K562 (cell line): ENCODE data around the gene LRRC15. TPM values are rescaled to one million over a fixed set of nuclear protein-coding genes. Genes with fewer than 3 reads are reported as not detected.

Experiments
- ATAC-seq: fragments of 200-7000 bp; cut with Tn5 transposase; 3 replicates; pipeline ENCODE4 v1.9.1; 2020; ENCODE audit warnings: moderate library complexity
- BruUV-seq: library from RNA; stranded (reverse); fragments of 400-500 nt; replicated peaks from 2 replicates; lab custom pipeline; 2021; lab: Mats Ljungman, UMichigan
- CTCF ChIA-PET: fragments of 300-600 bp; formaldehyde crosslinking; extraction: SDS; loops from one replicate; lab custom pipeline; 2021; ENCODE audit warnings: low intra/inter-chr PET ratio; lab: Yijun Ruan, JAX
- POLR2A ChIA-PET: fragments of 300-600, 350-650 bp; sonication (Branson Sonifier 250); formaldehyde crosslinking; extraction: SDS; loops from one replicate; lab custom pipeline; 2021; ENCODE audit warnings: antibody characterized with exemption, inconsistent platforms; lab: Yijun Ruan, JAX
- DNase-seq, 4 experiments: peaks; one replicate each; pipeline versions ENCODE4 v3.0.0 to v3.0.0-alpha.2; 2011 to 2018; ENCODE audit warnings: low spot score in 3 of 4, mixed read lengths in 3 of 4; ENCODE audit errors: extremely low read depth in 1 of 4
- FAIRE-seq: peaks from 2 replicates; lab custom pipeline; 2011; peaks lifted over from hg19 to GRCh38; lab: Jason Lieb, UNC
- H2AFZ ChIP-seq: 2 replicates; pipeline ENCODE4 v1.6.0; 2011; ENCODE audit warnings: low read depth, low read length, control low read depth, inconsistent platforms
- H3K27ac ChIP-seq: fragments of 200-600 bp; 3 replicates; pipeline ENCODE4 v1.8.0; 2011; ENCODE audit warnings: low read depth, mild to moderate bottlenecking, control low read depth, inconsistent platforms, low read length, moderate library complexity, mixed read lengths; ENCODE audit errors: extremely low read depth
- H3K27me3 ChIP-seq, 2 experiments: fragments of 300-600 bp in 1 of 2; 2 replicates in 1 of 2; 3 replicates in 1 of 2; pipeline versions ENCODE4 v1.6.0 to v1.8.0; 2011; ENCODE audit warnings: inconsistent platforms in 2 of 2, low read length in 2 of 2, mild to moderate bottlenecking in 1 of 2, mixed read lengths in 1 of 2, moderate library complexity in 1 of 2; ENCODE audit not compliant: control insufficient read depth in 2 of 2, insufficient read depth in 2 of 2
- H3K36me3 ChIP-seq: fragments of 300-600 bp; 3 replicates; pipeline ENCODE4 v1.8.0; 2011; ENCODE audit warnings: mild to moderate bottlenecking, low read length, inconsistent platforms; ENCODE audit not compliant: control insufficient read depth, insufficient read depth
- H3K4me1 ChIP-seq, 2 experiments: fragments of 200-600 bp in 1 of 2; replicated peaks in 1 of 2; 2 replicates in 1 of 2; 3 replicates in 1 of 2; pipeline versions ENCODE4 v1.5.1 to v1.8.0; 2011; ENCODE audit warnings: inconsistent platforms in 2 of 2, low read length in 2 of 2, mild to moderate bottlenecking in 1 of 2, mixed read lengths in 1 of 2, moderate library complexity in 1 of 2; ENCODE audit not compliant: control insufficient read depth in 2 of 2, insufficient read depth in 2 of 2
- H3K4me2 ChIP-seq: 2 replicates; pipeline ENCODE4 v1.6.1; 2011; ENCODE audit warnings: low read length, control low read depth, inconsistent platforms, mixed read lengths; ENCODE audit not compliant: insufficient read depth
- H3K4me3 ChIP-seq: fragments of 200-600 bp; sonication (generic), shearing (Covaris generic); 2 replicates; pipeline ENCODE4 v1.5.1; 2016; ENCODE audit warnings: control low read depth, inconsistent platforms
- H3K79me2 ChIP-seq: fragments of 200-600 bp; 3 replicates; pipeline ENCODE4 v1.8.0; 2011; ENCODE audit warnings: low read length, inconsistent platforms; ENCODE audit not compliant: control insufficient read depth, insufficient read depth
- H3K9ac ChIP-seq, 2 experiments: 2 replicates each; pipeline versions ENCODE4 v1.6.0 to v1.6.1; 2011; ENCODE audit warnings: low read depth in 2 of 2, low read length in 2 of 2, control low read depth in 1 of 2, inconsistent platforms in 1 of 2, mild to moderate bottlenecking in 1 of 2, mixed read lengths in 1 of 2; ENCODE audit not compliant: insufficient read depth in 1 of 2
- H3K9me1 ChIP-seq: one replicate; pipeline ENCODE4 v1.6.0; 2011; ENCODE audit warnings: inconsistent platforms, mild to moderate bottlenecking, low read length, moderate library complexity; ENCODE audit not compliant: control insufficient read depth, insufficient read depth
- H3K9me3 ChIP-seq: replicated peaks from 2 replicates; pipeline ENCODE4 v1.5.1; 2011; ENCODE audit warnings: low read depth, low read length, inconsistent platforms; ENCODE audit not compliant: control insufficient read depth, insufficient read depth
- H4K20me1 ChIP-seq: replicated peaks from 2 replicates; pipeline ENCODE4 v1.6.1; 2011; ENCODE audit warnings: low read length, inconsistent platforms, mixed read lengths; ENCODE audit not compliant: control insufficient read depth, insufficient read depth
- CEBPB ChIP-seq: fragments of 450-650 bp; IDR thresholded peaks from 2 replicates; pipeline ENCODE4 v1.6.1; 2016; ENCODE audit warnings: missing genetic modification characterization, missing compliant biosample characterization
- CEBPG ChIP-seq, 3 experiments: fragments of 200-800 bp in 1 of 3; sonication (Bioruptor generic) in 1 of 3; sonication (generic) in 1 of 3; formaldehyde crosslinking in 1 of 3; IDR thresholded peaks in 2 of 3; conservative IDR thresholded peaks in 1 of 3; 2 replicates each; pipeline versions ENCODE4 v1.6.1 to v1.8.0; 2016 to 2022; ENCODE audit warnings: missing compliant biosample characterization in 2 of 3, missing genetic modification characterization in 2 of 3, mild to moderate bottlenecking in 1 of 3, missing genetic modification reagents in 1 of 3
- WGBS: fragments of 100-300 bp; shearing (Covaris generic); methylation state at CpG from one replicate; pipeline ENCODE4 v1.1.6; 2016; ENCODE audit warnings: low coverage, mixed read lengths; ENCODE audit not compliant: insufficient coverage; ENCODE audit errors: missing lambda C conversion rate; 5-methylcytosine and 5-hydroxymethylcytosine counted together
- in situ Hi-C: fragments of 300-500 bp; cut with MboI; formaldehyde crosslinking; loops from 4 replicates; pipeline ENCODE4 v1.15.0; 2018; ENCODE audit warnings: inconsistent platforms, mixed read lengths
- intact Hi-C: fragments of 100-400 bp; cut with micrococcal nuclease; formaldehyde crosslinking; loops from 2 replicates; pipeline ENCODE4 v1.14.2; 2022
- polyA plus RNA-seq, 8 experiments: library from polyadenylated mRNA; depleted of rRNA in 4 of 8; stranded (reverse) in 5 of 8; unstranded in 3 of 8; fragments of >200 nt; fragmentation: Nextera tagmentation in 2 of 8; fragmentation: Illumina TruSeq in 1 of 8; extraction: Ambion mirVana in 2 of 8; extraction: Trizol in 1 of 8; gene quantifications; 2 replicates each; pipeline versions ENCODE4 v1.2.1 to v1.2.3, GENCODE V29; 2011 to 2014; ENCODE audit warnings: inconsistent platforms in 1 of 8, missing spikeins in 1 of 8
- total RNA-seq, 7 experiments: library from RNA; depleted of rRNA in 6 of 7; stranded (reverse); fragments of >200 nt in 6 of 7; fragmentation: Illumina TruSeq in 2 of 7; extraction: Trizol in 2 of 7; gene quantifications; 2 replicates each; pipeline versions ENCODE4 v1.2.1 to v1.2.3, GENCODE V29; 2011 to 2021; ENCODE audit warnings: low replicate concordance in 1 of 7
- TF ChIP-seq, protein P1 (sequence below): fragments of 450-650 bp; IDR thresholded peaks from 2 replicates; pipeline ENCODE4 v1.6.1; 2017; ENCODE audit warnings: antibody characterized with exemption

Gene LRRC15
- total and polyA plus RNA-seq, 9 of the 15 experiments (the other 6 are each of a cell fraction or from before 2014, with no cell fraction given) = not detected

DNA sequence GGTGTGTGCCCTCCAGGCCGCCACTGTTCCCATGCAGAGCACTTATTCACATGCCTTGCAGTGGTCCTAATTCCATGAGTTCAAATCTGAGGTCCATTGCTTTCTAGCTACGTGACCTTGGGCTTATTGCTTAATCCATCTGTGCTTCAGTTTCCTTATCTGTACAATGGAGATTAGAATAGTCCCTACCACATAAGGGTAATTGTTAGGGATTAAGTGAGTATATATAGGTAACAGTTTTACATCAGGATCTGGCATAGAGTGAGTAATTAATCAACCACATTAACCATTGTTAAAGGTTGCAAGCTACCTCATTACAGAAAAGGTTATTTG is 26.0 kb downstream of the LRRC15 start:
- no TSS peak for BruUV-seq
- TF ChIP-seq CEBPG (CRISPR knock-in tag; IDR thresholded peaks at IDR 0.05) = peak; percentile 46; the same call in 1 of the 2 replicates
- TF ChIP-seq CEBPG (tag; conservative IDR thresholded peaks at IDR 0.05 in 1 of 2, IDR thresholded peaks at IDR 0.05 in 1 of 2) = peak; percentile 30 to 78; a peak in 2 of 4 replicates
- TF ChIP-seq, protein P1, sequence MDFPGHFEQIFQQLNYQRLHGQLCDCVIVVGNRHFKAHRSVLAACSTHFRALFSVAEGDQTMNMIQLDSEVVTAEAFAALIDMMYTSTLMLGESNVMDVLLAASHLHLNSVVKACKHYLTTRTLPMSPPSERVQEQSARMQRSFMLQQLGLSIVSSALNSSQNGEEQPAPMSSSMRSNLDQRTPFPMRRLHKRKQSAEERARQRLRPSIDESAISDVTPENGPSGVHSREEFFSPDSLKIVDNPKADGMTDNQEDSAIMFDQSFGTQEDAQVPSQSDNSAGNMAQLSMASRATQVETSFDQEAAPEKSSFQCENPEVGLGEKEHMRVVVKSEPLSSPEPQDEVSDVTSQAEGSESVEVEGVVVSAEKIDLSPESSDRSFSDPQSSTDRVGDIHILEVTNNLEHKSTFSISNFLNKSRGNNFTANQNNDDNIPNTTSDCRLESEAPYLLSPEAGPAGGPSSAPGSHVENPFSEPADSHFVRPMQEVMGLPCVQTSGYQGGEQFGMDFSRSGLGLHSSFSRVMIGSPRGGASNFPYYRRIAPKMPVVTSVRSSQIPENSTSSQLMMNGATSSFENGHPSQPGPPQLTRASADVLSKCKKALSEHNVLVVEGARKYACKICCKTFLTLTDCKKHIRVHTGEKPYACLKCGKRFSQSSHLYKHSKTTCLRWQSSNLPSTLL = no peak
- TF ChIP-seq CEBPB (tag) = peak; percentile 86
- ATAC-seq (no peak), FAIRE-seq (no peak), DNase-seq (no peak)
- Histone ChIP-seq H3K4me1 (peaks cover 0 to 6% of the 10 kb centered on the region in 2 experiments; a peak in 1 of 5 replicates), H3K4me3 (no peak overlapping the region), H3K9ac (no peak overlapping the region), H3K27me3 (peaks cover 27 to 70% of the 10 kb centered on the region in 2 experiments), H3K9me1 (no peaks in the 10 kb centered on the region), H4K20me1 (peaks cover 6% of the 10 kb centered on the region), H3K4me2 (no peak overlapping the region), H3K36me3 (no peaks in the 10 kb centered on the region), H3K9me3 (no peaks in the 10 kb centered on the region), H3K27ac (no peak overlapping the region), H2AFZ (no peak overlapping the region), H3K79me2 (no peaks in the 10 kb centered on the region)
- CTCF ChIA-PET = interaction anchor here (0.8 to 1.0 kb wide), 4 partner anchors 10 to 563 kb away, joined by 3 to 6 read pairs (median 4); no protein-coding TSS in a partner anchor
- POLR2A ChIA-PET = interaction anchor here (0.9 to 1.0 kb wide), 2 partner anchors 9 to 11 kb away, joined by 3 read pairs; no protein-coding TSS in a partner anchor
- in situ Hi-C loops = loop anchor here (25.0 kb wide), 1 partner anchor 1881 kb away; no protein-coding TSS in a partner anchor
- WGBS = 0% methylated on average over 2 of the region's 2 CpGs
- intact Hi-C loops = no loop called here
